Caco-2 (cell line): ENCODE results near the gene ADARB2. TPM values are rescaled to one million over a fixed set of nuclear protein-coding genes. Genes with fewer than 3 reads are reported as not detected.

ENCODE experiments used
- BruUV-seq: library from RNA; stranded (reverse); fragments of 400-500 nt; replicated peaks from 2 replicates; lab custom pipeline; 2021; lab: Mats Ljungman, UMichigan
- CTCF ChIA-PET: fragments of 300-600 bp; sonication (Branson Sonifier 250); formaldehyde crosslinking; loops from one replicate; lab custom pipeline; 2022; ENCODE audit warnings: antibody characterized with exemption; lab: Charles Lee
- POLR2A ChIA-PET: fragments of 300-600 bp; sonication (Branson Sonifier 250); formaldehyde crosslinking; loops from one replicate; lab custom pipeline; 2022; ENCODE audit warnings: antibody characterized with exemption; lab: Charles Lee
- DNase-seq, 2 experiments: peaks; one replicate each; pipeline versions ENCODE4 v3.0.0 to v3.0.0-alpha.2; 2020 to 2022
- H3K27me3 ChIP-seq: replicated peaks from 2 replicates; pipeline ENCODE4 v1.6.0; 2011; ENCODE audit warnings: low read length; ENCODE audit not compliant: control insufficient read depth, insufficient read depth
- H3K36me3 ChIP-seq: 2 replicates; pipeline ENCODE4 v1.5.1; 2011; ENCODE audit warnings: low read length; ENCODE audit not compliant: control insufficient read depth, insufficient read depth
- H3K4me1 ChIP-seq: fragments of 250-450 bp; sonication (Bioruptor Pico); 2 replicates; pipeline ENCODE4 v1.5.1; 2020; ENCODE audit warnings: mild to moderate bottlenecking
- H3K4me3 ChIP-seq: 2 replicates; pipeline ENCODE4 v1.5.1; 2011; ENCODE audit warnings: low read depth, mild to moderate bottlenecking, control low read depth, low read length
- H3K9me3 ChIP-seq: fragments of 250-450 bp; sonication (Bioruptor Pico); 2 replicates; pipeline ENCODE4 v1.5.1; 2020; ENCODE audit warnings: mild to moderate bottlenecking, moderate library complexity
- H3K27ac Mint-ChIP-seq: one replicate; pipeline ENCODE4 v1.8.0; 2022; ENCODE audit warnings: mixed read lengths; ENCODE audit not compliant: unreplicated experiment
- H3K27me3 Mint-ChIP-seq: one replicate; pipeline ENCODE4 v1.8.0; 2022; ENCODE audit warnings: mixed read lengths; ENCODE audit not compliant: insufficient read depth, unreplicated experiment
- H3K36me3 Mint-ChIP-seq: one replicate; pipeline ENCODE4 v1.8.0; 2022; ENCODE audit warnings: mild to moderate bottlenecking, mixed read lengths; ENCODE audit not compliant: insufficient read depth, unreplicated experiment
- H3K4me1 Mint-ChIP-seq: one replicate; pipeline ENCODE4 v1.8.0; 2022; ENCODE audit warnings: low read depth, mixed read lengths; ENCODE audit not compliant: unreplicated experiment
- H3K4me3 Mint-ChIP-seq: one replicate; pipeline ENCODE4 v1.8.0; 2022; ENCODE audit warnings: mild to moderate bottlenecking, moderate library complexity, mixed read lengths; ENCODE audit not compliant: unreplicated experiment
- H3K9me3 Mint-ChIP-seq: one replicate; pipeline ENCODE4 v1.8.0; 2022; ENCODE audit warnings: mixed read lengths; ENCODE audit not compliant: unreplicated experiment
- CTCF ChIP-seq, 2 experiments: fragments of 200-600 bp in 1 of 2; IDR thresholded peaks; 1 replicate in 1 of 2; 2 replicates in 1 of 2; pipeline versions ENCODE4 v1.5.1 to v1.8.0; 2011 to 2022; ENCODE audit warnings: antibody characterized with exemption in 1 of 2, control low read depth in 1 of 2, inconsistent platforms in 1 of 2, low read depth in 1 of 2, low read length in 1 of 2, mild to moderate bottlenecking in 1 of 2, moderate library complexity in 1 of 2; ENCODE audit not compliant: insufficient read depth in 1 of 2, severe bottlenecking in 1 of 2, unreplicated experiment in 1 of 2
- intact Hi-C: fragments of 100-400 bp; cut with micrococcal nuclease; formaldehyde crosslinking; loops from one replicate; pipeline ENCODE4 v1.10.0; 2022; ENCODE audit not compliant: unreplicated experiment
- total RNA-seq: library from RNA; stranded (reverse); gene quantifications from 2 replicates; pipeline ENCODE4 v1.2.3, GENCODE V29; 2022

ADARB2 gene
- total RNA-seq, 1 experiment from 2014 or later, result 0.27 TPM

GRCh38 chr10:1291178-1292090 lies 445.9 kb downstream of the ADARB2 start:
- Mint-ChIP-seq H3K27me3 (peaks cover 14% of the 10 kb centered on the region), H3K4me3 (no peak overlapping the region), H3K36me3 (no peaks in the 10 kb centered on the region), H3K9me3 (no peaks in the 10 kb centered on the region), H3K27ac (no peak overlapping the region), H3K4me1 (no peaks in the 10 kb centered on the region)
- no peaks in the 10 kb centered on the region for H3K36me3 ChIP-seq
- intact Hi-C loops, result loop anchor here (5.0 kb wide), 1 partner anchor 109 kb away; no protein-coding TSS in a partner anchor
- no peaks in the 10 kb centered on the region for H3K4me1 ChIP-seq
- ChIA-PET CTCF (no interaction called here), POLR2A (no interaction called here)
- H3K9me3 ChIP-seq, result no peaks in the 10 kb centered on the region
- no TSS peak for BruUV-seq
- no peak for DNase-seq
- no peak for TF ChIP-seq CTCF (IDR thresholded peaks at IDR 0.05; ENCODE audit: insufficient read depth in 1 of 2, low read depth in 1 of 2, low read length in 1 of 2, severe bottlenecking in 1 of 2, unreplicated experiment in 1 of 2)
- H3K4me3 ChIP-seq, result no peak overlapping the region
- peaks cover 2% of the 10 kb centered on the region for H3K27me3 ChIP-seq

- H3K36me3 ChIP-seq, result no peaks in the 10 kb centered on the region
- H3K27me3 Mint-ChIP-seq, result peaks cover 14% of the 10 kb centered on the region
- no peaks in the 10 kb centered on the region for H3K9me3 ChIP-seq
- H3K4me1 ChIP-seq, result no peaks in the 10 kb centered on the region
- H3K4me1 Mint-ChIP-seq, result no peaks in the 10 kb centered on the region
- H3K27ac Mint-ChIP-seq, result no peak overlapping the region
- no peaks in the 10 kb centered on the region for H3K9me3 Mint-ChIP-seq
- H3K4me3 ChIP-seq, result no peak overlapping the region
- no peaks in the 10 kb centered on the region for H3K36me3 Mint-ChIP-seq
- CTCF ChIA-PET, result no interaction called here
- no peak for TF ChIP-seq CTCF (IDR thresholded peaks at IDR 0.05; ENCODE audit: insufficient read depth in 1 of 2, low read depth in 1 of 2, low read length in 1 of 2, severe bottlenecking in 1 of 2, unreplicated experiment in 1 of 2)
- POLR2A ChIA-PET, result no interaction called here
- intact Hi-C loops, result loop anchor here (5.0 kb wide), 1 partner anchor 108 kb away; no protein-coding TSS in a partner anchor
- BruUV-seq, result no TSS peak
- DNase-seq, result no peak
- peaks cover 3% of the 10 kb centered on the region for H3K27me3 ChIP-seq
- H3K4me3 Mint-ChIP-seq, result no peak overlapping the region
Measured at GRCh38 chr10:1290071-1290471, 447.3 kb downstream of the ADARB2 start.

- no peak for DNase-seq
- ChIA-PET POLR2A (no interaction called here), CTCF (no interaction called here)
- Mint-ChIP-seq H3K27me3 (peaks cover 13% of the 10 kb centered on the region), H3K4me1 (no peaks in the 10 kb centered on the region), H3K4me3 (no peak overlapping the region), H3K36me3 (no peaks in the 10 kb centered on the region), H3K9me3 (no peaks in the 10 kb centered on the region), H3K27ac (no peak overlapping the region)
- Histone ChIP-seq H3K9me3 (no peaks in the 10 kb centered on the region), H3K4me3 (no peak overlapping the region), H3K4me1 (no peaks in the 10 kb centered on the region), H3K27me3 (peaks cover 3% of the 10 kb centered on the region), H3K36me3 (no peaks in the 10 kb centered on the region)
- no peak for TF ChIP-seq CTCF (IDR thresholded peaks at IDR 0.05; ENCODE audit: insufficient read depth in 1 of 2, low read depth in 1 of 2, low read length in 1 of 2, severe bottlenecking in 1 of 2, unreplicated experiment in 1 of 2)
- intact Hi-C loops, result no loop called here
- BruUV-seq, result no TSS peak
Measured at GRCh38 chr10:1289591-1289990, 447.7 kb downstream of the ADARB2 start.
